NCI-H748 (cell line): ENCODE measurements around the gene FGF6.

Experiments
- DNase-seq: peaks from one replicate; lab custom pipeline; 2025; ENCODE audit not compliant: unreplicated experiment; lab: John Stamatoyannopoulos, UW

FGF6 gene

GRCh38 chr12:4448371-4448940 lies 2.8 kb upstream of the FGF6 start:
- DNase-seq = no peak

- no peak for DNase-seq
Observed at GRCh38 chr12:4447151-4447550, 1.5 kb upstream of the FGF6 start.

- DNase-seq = no peak
Observed at GRCh38 chr12:4446335-4446734, 720 bp upstream of the FGF6 start.

GRCh38 chr12:4444031-4444430 lies 1.6 kb downstream of the FGF6 start:
- no peak for DNase-seq

GRCh38 chr12:4443616-4444015 lies 2.0 kb downstream of the FGF6 start:
- DNase-seq = no peak

- peak; percentile 62 for DNase-seq
Observed at GRCh38 chr12:4441355-4442335, 4.0 kb downstream of the FGF6 start.

- DNase-seq = no peak
Observed at GRCh38 chr12:4440187-4440941, 5.3 kb downstream of the FGF6 start.

GRCh38 chr12:4439736-4440135 lies 5.9 kb downstream of the FGF6 start:
- no peak for DNase-seq

GRCh38 chr12:4438834-4439596 lies 6.6 kb downstream of the FGF6 start:
- no peak for DNase-seq

- DNase-seq = no peak
Observed at GRCh38 chr12:4435537-4435936, 10.1 kb downstream of the FGF6 start.

GRCh38 chr12:4434706-4435425 lies 10.7 kb downstream of the FGF6 start:
- no peak for DNase-seq

- no peak for DNase-seq
Observed at GRCh38 chr12:4434301-4434700, 11.3 kb downstream of the FGF6 start.

GRCh38 chr12:4433745-4434058 lies 11.9 kb downstream of the FGF6 start:
- no peak for DNase-seq

GRCh38 chr12:4432878-4433744 lies 12.5 kb downstream of the FGF6 start:
- DNase-seq = no peak

- no peak for DNase-seq
Observed at GRCh38 chr12:4431866-4432265, 13.7 kb downstream of the FGF6 start.

GRCh38 chr12:4431436-4431835 lies 14.2 kb downstream of the FGF6 start:
- DNase-seq = no peak

GRCh38 chr12:4424422-4424821 lies 21.2 kb downstream of the FGF6 start:
- no peak for DNase-seq

GRCh38 chr12:4423528-4424195 lies 22.0 kb downstream of the FGF6 start:
- no peak for DNase-seq

GRCh38 chr12:4422985-4423384 lies 22.6 kb downstream of the FGF6 start:
- no peak for DNase-seq
